Adipocyte (in vitro differentiated cells): ENCODE data around the gene SPECC1.
"Not testable (repeated sequence)": the region's sequence is repeated elsewhere in the genome, so short reads cannot be mapped to it uniquely, and the experiment has no call there.

Experiments used
- DNase-seq: peaks from one replicate; pipeline ENCODE4 v3.0.0-alpha.2; 2015; ENCODE audit warnings: low read depth
- H3K27me3 ChIP-seq: replicated peaks from 2 replicates; pipeline ENCODE4 v1.7.0; 2013; ENCODE audit warnings: mild to moderate bottlenecking, low read length, moderate library complexity; ENCODE audit not compliant: control insufficient read depth, insufficient read depth
- H3K36me3 ChIP-seq: 2 replicates; pipeline ENCODE4 v1.7.0; 2013; ENCODE audit warnings: low read length, mild to moderate bottlenecking, moderate library complexity; ENCODE audit not compliant: control insufficient read depth, insufficient read depth, severe bottlenecking
- H3K4me1 ChIP-seq: 2 replicates; pipeline ENCODE4 v1.7.0; 2013; ENCODE audit warnings: mild to moderate bottlenecking, low read length, moderate library complexity; ENCODE audit not compliant: control insufficient read depth, insufficient read depth
- H3K4me3 ChIP-seq: 2 replicates; pipeline ENCODE4 v1.7.0; 2013; ENCODE audit warnings: mild to moderate bottlenecking, low read length, moderate library complexity
- H3K9ac ChIP-seq: 2 replicates; pipeline ENCODE4 v1.7.0; 2013; ENCODE audit warnings: mild to moderate bottlenecking, low read length, moderate library complexity
- H3K9me3 ChIP-seq: 2 replicates; pipeline ENCODE4 v1.7.0; 2013; ENCODE audit warnings: mild to moderate bottlenecking, low read length, moderate library complexity; ENCODE audit not compliant: control insufficient read depth

The SPECC1 gene

GRCh38 chr17:20313306-20313705, 304.1 kb downstream of the SPECC1 start:
- no peaks in the 10 kb centered on the region for H3K4me1 ChIP-seq
- DNase-seq, result no peak
- H3K36me3 ChIP-seq, result peaks cover 3% of the 10 kb centered on the region
- peaks cover 3% of the 10 kb centered on the region for H3K9me3 ChIP-seq
- H3K4me3 ChIP-seq, result no peak overlapping the region
- H3K9ac ChIP-seq, result no peak overlapping the region
- H3K27me3 ChIP-seq, result no peaks in the 10 kb centered on the region

- no peak overlapping the region for H3K9ac ChIP-seq
- no peak overlapping the region for H3K4me3 ChIP-seq
- peaks cover 3% of the 10 kb centered on the region for H3K36me3 ChIP-seq
- no peaks in the 10 kb centered on the region for H3K27me3 ChIP-seq
- no peak for DNase-seq
- no peaks in the 10 kb centered on the region for H3K9me3 ChIP-seq
- no peaks in the 10 kb centered on the region for H3K4me1 ChIP-seq
Measured at GRCh38 chr17:20313891-20314290, 304.7 kb downstream of the SPECC1 start.

- no peaks in the 10 kb centered on the region for H3K9me3 ChIP-seq
- no peak overlapping the region for H3K4me3 ChIP-seq
- no peak for DNase-seq
- no peak overlapping the region for H3K9ac ChIP-seq
- no peaks in the 10 kb centered on the region for H3K4me1 ChIP-seq
- H3K27me3 ChIP-seq, result no peaks in the 10 kb centered on the region
- H3K36me3 ChIP-seq, result peaks cover 3% of the 10 kb centered on the region
Measured at GRCh38 chr17:20314834-20315233, 305.7 kb downstream of the SPECC1 start.

GRCh38 chr17:20315311-20315710, 306.2 kb downstream of the SPECC1 start:
- Histone ChIP-seq H3K9me3 (no peaks in the 10 kb centered on the region), H3K4me1 (no peaks in the 10 kb centered on the region), H3K4me3 (no peak overlapping the region), H3K27me3 (no peaks in the 10 kb centered on the region), H3K36me3 (peaks cover 3% of the 10 kb centered on the region), H3K9ac (no peak overlapping the region)
- DNase-seq, result no peak

GRCh38 chr17:20315821-20316220, 306.7 kb downstream of the SPECC1 start:
- Histone ChIP-seq H3K27me3 (no peaks in the 10 kb centered on the region), H3K4me3 (no peak overlapping the region), H3K4me1 (no peaks in the 10 kb centered on the region), H3K9me3 (no peaks in the 10 kb centered on the region), H3K36me3 (peaks cover 3% of the 10 kb centered on the region), H3K9ac (no peak overlapping the region)
- no peak for DNase-seq

GRCh38 chr17:20320535-20321229, 311.5 kb downstream of the SPECC1 start:
- H3K9me3 ChIP-seq, H3K4me1 ChIP-seq, H3K9ac ChIP-seq, H3K36me3 ChIP-seq, H3K27me3 ChIP-seq: not testable (repeated sequence)
- peak overlapping the region; percentile 33 for H3K4me3 ChIP-seq
- DNase-seq, result peak; percentile 79

GRCh38 chr17:20321357-20321756, 312.2 kb downstream of the SPECC1 start:
- H3K4me3 ChIP-seq, H3K27me3 ChIP-seq, H3K9ac ChIP-seq, H3K36me3 ChIP-seq, H3K4me1 ChIP-seq, DNase-seq, H3K9me3 ChIP-seq: not testable (repeated sequence)

GRCh38 chr17:20327739-20328138, 318.6 kb downstream of the SPECC1 start:
- not testable (repeated sequence) for H3K27me3 ChIP-seq, H3K9me3 ChIP-seq, H3K4me3 ChIP-seq, H3K9ac ChIP-seq, DNase-seq, H3K36me3 ChIP-seq, H3K4me1 ChIP-seq

- H3K36me3 ChIP-seq, H3K4me3 ChIP-seq, H3K9ac ChIP-seq, DNase-seq, H3K4me1 ChIP-seq, H3K27me3 ChIP-seq, H3K9me3 ChIP-seq: not testable (repeated sequence)
Measured at GRCh38 chr17:20351405-20351804, 342.2 kb downstream of the SPECC1 start.

- not testable (repeated sequence) for H3K4me3 ChIP-seq, H3K9me3 ChIP-seq, H3K27me3 ChIP-seq, H3K4me1 ChIP-seq, DNase-seq, H3K36me3 ChIP-seq, H3K9ac ChIP-seq
Measured at GRCh38 chr17:20352567-20352966, 343.4 kb downstream of the SPECC1 start.

GRCh38 chr17:20363846-20364245, 354.7 kb downstream of the SPECC1 start:
- H3K9me3 ChIP-seq, H3K4me3 ChIP-seq, H3K4me1 ChIP-seq, H3K9ac ChIP-seq, H3K27me3 ChIP-seq, H3K36me3 ChIP-seq, DNase-seq: not testable (repeated sequence)
